ENCODE measurements around the gene FCHSD2.

DNA sequence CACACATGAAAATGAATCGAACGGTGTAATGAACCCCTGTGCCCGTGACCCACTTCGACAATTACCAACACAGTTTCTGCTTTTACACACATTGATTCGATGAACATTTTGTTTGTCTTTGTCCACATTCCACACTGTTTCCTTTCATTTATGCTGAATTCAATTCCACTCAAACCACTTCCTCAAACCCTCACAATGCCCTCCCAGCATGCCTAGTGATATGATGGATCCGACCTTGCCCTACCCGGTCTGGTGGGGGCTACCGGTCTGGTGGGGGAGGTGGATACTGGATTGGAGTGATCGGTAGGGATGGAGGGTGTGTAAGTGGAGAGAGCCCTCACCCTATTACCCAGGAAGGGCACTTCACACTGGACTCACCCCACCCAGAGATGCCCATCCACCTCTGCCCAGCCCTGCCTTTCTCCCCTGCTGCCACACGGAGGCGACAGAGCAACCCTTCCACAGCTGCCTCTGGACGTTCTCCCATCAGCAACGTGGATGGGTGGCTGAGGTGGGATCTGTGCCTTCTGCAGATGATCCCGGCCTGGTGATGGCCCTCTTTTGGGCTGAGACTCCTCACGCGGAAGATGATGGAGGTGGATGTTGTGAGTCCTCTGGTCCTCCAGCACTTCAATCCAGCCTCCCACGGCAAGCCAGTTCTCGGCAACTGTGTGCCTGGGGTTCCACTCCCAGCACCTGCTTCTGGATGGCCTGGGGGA, 43.0 kb upstream of the FCHSD2 start:
- TF ChIP-seq POLR2A (IDR thresholded peaks at IDR 0.05) (no peak), CTCF (IDR thresholded peaks at IDR 0.05) (peak; percentile 85 to 91 (median 88))
